HG02885 (cell line): Measurements from ENCODE around the gene LPIN2.
"Not testable (repeated sequence)": the region's sequence is repeated elsewhere in the genome, so short reads cannot be mapped to it uniquely, and the experiment has no call there.

Experiments
- ATAC-seq: cut with Tn5 transposase; IDR thresholded peaks from one replicate; pipeline ENCODE4 v1.9.1; 2021; ENCODE audit warnings: mild to moderate bottlenecking; ENCODE audit not compliant: unreplicated experiment, poor library complexity

LPIN2 gene

DNA sequence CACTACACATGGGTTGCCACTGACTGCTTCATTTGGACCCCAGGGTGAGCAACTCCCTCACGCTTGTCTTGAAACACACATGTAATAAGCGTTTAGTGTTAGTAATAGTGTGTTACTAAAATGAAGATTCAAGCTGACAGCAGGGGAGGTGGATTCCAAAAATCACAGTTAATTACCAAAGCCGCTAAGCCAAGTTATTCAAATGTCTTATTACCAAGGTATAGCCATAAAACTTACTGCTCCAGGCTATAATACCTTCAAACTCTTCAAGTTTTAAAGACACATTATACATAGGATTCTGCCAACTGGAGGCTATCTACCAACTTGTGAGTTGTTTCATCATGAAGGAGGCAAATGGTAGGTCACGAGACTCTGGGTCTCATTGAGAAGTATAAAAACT is 2.9 kb downstream of the LPIN2 start:
- ATAC-seq: no peak

DNA sequence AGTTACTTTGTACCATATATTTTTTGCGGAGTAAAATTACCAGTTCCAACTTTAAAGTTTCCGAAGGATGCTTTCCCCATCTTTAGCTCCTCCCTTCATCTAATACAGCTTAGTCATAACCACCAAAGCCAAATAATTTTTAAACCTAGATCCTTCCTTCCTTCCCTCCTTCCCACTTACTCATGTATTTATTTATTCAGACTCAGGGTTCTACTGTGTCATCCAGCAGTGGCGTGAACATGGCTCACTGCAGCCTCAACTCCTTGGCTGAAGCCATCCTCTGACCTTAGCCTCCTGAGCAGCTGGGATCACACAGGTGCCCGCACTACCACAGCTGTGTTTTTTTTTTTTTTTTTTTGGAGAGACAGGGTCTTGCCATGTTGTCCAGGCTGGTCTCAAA is 4.4 kb downstream of the LPIN2 start:
- ATAC-seq: no peak

GRCh38 chr18:3007491-3007890 is 5.5 kb downstream of the LPIN2 start:
- no peak for ATAC-seq

GRCh38 chr18:3005462-3005861 is 7.5 kb downstream of the LPIN2 start:
- no peak for ATAC-seq

- ATAC-seq: not testable (repeated sequence)
Measured at GRCh38 chr18:3003766-3004165, 9.2 kb downstream of the LPIN2 start.

GRCh38 chr18:3002732-3003131 is 10.2 kb downstream of the LPIN2 start:
- no peak for ATAC-seq

GRCh38 chr18:2998644-2999043 is 14.3 kb downstream of the LPIN2 start:
- ATAC-seq: no peak

DNA sequence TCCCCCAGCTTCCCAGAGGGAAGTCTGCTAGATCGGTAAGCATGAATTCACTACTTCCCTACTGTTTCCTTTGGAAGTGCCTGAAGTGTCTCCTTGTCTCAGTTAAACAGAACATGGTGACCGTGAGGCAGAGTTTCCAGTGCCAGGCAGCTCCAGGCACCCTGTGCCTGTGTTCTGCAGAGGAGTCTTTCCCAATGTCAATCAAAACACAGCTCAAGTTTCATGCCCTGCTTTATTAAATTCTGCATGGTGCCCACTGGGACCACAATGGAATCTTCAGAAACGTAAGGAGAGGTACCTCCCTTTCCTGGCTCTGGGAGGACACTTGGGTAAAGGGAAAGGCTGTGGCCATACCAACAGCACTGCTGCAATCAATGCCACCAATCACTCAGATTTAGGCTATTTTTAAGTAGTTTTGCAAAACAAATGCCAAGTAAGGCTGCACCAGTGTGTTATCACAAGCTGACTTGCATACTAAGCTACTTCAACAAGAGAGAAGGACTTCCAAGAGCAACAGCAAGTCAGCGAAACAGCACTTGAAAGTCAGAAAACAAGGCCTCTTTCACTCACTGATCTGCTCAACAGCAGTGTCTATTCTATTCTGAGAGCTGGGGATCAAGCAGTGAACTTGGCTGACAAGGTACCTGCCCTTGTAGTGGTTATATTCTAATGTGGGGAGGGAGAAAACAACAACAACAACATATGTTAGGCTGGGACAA is 14.9 kb downstream of the LPIN2 start:
- no peak for ATAC-seq

DNA sequence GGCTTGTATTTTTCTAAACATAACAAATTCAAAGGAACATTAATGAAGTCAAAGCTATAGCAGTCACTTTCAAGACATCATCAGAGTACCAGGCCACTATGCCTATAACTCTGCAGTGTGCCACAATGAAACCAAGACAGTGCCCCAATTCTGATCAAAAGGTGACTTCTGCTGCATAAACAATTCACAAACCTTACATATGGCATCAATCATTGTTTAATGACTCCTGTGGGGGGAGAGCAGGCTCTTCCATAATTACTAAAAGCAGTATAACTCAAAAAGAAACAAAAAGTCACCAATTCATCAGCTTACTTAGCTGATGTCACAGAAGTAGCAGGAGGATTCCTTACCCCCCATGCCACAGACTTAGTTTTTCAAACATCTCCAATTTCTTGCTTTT is 15.5 kb downstream of the LPIN2 start:
- ATAC-seq: no peak

DNA sequence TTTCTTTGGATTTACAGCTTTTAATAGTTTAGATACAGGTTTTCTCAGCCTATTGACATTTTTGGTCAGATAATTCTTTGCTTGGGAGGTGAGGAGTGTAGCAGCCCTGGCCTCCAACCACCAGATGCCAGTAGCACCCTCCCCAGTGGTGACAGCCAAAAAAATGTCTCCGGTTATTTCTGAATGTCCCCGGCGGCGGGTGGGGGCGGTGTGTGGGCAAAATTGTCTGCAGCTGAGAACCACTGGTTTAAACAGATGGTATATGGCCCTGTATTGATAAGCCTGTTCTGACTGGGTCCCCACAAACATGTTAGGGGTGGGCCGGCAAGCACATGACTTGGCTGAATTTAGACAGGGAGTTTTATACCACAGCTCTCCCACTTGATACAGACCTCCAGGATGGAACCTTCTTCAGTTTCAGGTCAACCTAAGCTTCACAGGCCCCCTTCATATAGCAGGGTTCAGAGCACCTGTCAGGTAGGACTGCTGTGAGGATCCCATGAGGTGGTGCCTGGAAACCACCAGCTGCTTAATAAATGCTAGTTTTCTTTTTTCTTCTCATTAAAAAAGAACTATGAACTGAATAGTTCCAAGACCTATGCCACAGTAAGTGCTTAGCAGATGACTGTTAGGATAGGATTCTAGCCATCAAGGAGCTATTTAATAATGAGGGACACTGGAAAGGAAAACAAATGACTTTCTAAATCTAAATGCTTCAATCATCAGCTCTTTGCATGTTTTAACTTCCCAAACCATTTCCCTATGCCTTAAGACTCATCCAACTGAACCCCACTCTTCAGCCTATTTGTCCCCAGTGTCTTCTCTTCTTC is 18.1 kb downstream of the LPIN2 start:
- peak; percentile 86 for ATAC-seq

DNA sequence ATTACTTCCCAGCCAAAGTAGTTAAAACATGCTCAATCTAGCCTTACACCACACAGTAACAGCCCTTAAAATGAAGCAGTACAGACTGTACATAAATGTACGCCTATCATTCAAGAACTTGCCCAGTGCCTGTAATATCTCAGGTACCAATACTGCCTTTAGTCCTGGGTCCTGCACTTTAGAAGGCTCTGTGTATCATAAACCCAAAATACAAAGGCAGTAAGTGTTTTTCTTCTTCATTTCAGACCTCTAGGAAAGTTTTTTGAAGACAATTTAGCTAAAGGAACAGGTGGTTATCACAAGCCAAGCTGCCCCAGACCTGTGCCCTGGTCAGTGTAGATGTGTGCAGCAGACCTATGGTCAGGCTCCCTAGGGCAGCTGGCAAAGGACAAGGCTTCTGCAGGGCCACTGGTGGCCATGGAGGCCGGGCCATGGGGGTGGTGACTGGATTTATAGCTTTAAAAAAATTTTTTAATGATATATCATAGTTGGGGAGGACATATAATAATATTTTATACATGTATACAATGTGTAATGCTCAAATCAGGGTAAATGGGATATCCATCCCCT is 18.8 kb downstream of the LPIN2 start:
- no peak for ATAC-seq

DNA sequence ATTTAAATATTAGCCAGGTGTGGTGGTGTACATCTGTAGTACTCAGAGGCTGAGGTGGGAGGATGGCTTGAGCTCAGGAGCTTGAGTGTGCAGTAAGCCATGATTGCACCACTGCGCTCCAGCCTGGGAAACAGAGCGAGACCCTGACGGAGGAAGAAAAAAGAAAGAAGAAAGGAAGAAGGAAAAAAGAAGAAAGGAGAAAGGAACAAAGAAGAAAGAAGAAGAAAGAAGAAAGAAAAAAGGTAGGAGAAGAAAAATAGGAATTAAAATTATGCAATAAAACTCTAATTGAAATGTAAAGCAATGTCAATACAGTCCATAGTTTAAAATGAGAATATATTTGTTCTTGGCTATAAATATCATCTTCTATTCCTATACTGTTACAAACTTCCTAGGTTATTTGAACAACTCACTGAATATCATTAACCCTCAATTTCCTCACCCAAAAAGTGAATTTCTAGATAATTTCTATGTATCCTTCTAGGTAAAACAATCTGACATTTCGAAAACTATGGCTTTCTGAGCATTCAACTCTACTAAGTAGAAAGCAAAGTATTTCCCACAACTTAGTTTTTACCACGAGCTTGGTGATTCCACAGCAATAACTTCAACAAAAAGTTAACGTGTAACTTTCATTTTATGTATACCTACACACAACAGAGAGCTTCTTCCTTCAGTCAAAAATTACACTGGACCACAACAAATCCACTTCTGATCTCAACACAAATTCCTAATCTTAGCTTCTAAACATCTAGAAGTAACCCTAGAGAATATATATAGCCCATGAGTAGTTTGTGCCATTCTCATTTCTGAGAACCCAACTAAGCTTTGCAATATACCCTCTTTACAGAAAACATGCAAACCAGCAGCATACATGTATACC is 19.7 kb downstream of the LPIN2 start:
- ATAC-seq: no peak

DNA sequence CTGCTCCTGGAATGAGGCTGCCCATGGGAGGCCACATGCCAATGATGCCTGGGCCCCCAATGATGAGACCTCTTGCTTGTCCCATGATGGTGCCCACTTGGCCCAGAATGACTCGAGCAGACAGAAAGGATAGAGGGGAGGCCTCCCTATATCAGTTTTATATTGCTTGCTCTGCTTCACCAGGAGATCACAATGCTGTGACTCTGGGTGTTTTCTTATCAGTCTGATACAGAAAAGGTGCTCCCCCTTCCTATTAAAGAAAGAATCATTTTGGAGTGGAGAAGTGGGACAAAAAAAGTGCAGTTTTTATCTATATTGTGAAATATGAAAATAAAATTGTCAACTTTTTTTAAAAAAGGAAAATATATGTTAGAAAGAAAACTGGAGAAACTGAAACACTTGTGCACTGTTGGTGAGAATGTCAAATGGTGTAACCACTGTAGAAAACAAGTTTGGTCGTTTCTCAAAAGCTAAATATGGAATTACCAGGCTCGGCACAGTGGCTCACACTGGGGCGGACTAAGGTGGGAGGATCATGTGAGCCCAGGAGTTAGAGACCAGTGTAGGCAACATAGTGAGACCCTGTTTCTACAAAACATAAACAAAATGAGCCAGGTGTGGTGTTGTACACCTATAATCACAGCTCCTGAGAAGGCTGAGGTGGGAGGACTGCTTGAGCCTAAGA is 21.8 kb downstream of the LPIN2 start:
- no peak for ATAC-seq

- ATAC-seq: no peak
Measured at GRCh38 chr18:2987876-2988790, 24.8 kb downstream of the LPIN2 start.

GRCh38 chr18:2986150-2986865 is 26.6 kb downstream of the LPIN2 start:
- ATAC-seq: no peak

- ATAC-seq: no peak
Measured at GRCh38 chr18:2985628-2986027, 27.3 kb downstream of the LPIN2 start.

DNA sequence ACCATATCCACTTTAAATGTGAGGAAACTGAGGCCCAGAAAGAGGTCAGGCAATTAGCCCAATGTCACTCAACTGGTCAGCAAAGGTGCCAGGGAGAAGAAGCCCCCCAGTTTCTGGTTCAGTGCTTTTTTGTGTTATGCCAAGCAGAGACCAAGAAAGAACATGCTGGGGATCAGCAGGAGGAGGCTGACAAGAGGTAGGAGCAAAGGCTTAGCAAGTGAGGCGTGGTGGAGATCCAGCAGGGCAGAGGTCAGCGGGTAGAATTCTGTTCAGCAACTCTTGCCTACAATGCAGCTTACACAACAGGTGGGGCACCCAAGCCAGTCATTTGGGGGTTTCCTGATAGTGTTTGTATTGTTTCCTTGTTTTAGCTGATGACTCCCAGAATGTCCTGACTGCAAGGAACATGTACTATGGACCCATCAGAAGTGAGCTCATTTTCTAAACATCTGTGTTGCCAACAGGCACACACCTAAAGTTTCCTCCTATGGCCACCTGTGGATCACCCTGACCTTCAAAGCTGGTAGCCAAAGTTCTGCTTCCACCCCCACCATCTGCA is 28.2 kb downstream of the LPIN2 start:
- no peak for ATAC-seq

DNA sequence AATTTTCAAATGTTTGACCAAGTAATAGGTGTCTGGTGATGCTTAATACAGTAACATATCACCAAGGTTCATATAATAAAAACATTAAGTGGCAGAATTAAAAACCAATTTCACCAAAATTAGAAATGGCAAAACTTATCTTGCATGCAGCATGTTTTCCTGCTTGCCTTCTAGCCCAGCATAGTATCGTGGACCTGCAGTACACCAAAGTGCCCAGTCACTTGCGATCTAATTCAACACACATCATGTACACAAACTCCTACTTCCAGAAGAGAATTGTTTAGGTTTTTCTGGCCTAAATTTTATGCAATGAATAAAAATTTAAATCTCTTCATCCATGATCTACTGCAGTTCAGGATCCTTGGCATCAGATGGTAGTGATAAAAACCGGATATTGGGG is 28.9 kb downstream of the LPIN2 start:
- no peak for ATAC-seq
